HG03025 (cell line): ENCODE data around the gene B4GALT6.
"Not testable (repeated sequence)": the region's sequence is repeated elsewhere in the genome, so short reads cannot be mapped to it uniquely, and the experiment has no call there.

Experiments used
- ATAC-seq: cut with Tn5 transposase; IDR thresholded peaks from one replicate; pipeline ENCODE4 v1.9.1; 2021; ENCODE audit warnings: mild to moderate bottlenecking, moderate library complexity; ENCODE audit not compliant: unreplicated experiment, low FRiP score

The B4GALT6 gene, protein sequence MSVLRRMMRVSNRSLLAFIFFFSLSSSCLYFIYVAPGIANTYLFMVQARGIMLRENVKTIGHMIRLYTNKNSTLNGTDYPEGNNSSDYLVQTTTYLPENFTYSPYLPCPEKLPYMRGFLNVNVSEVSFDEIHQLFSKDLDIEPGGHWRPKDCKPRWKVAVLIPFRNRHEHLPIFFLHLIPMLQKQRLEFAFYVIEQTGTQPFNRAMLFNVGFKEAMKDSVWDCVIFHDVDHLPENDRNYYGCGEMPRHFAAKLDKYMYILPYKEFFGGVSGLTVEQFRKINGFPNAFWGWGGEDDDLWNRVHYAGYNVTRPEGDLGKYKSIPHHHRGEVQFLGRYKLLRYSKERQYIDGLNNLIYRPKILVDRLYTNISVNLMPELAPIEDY

DNA sequence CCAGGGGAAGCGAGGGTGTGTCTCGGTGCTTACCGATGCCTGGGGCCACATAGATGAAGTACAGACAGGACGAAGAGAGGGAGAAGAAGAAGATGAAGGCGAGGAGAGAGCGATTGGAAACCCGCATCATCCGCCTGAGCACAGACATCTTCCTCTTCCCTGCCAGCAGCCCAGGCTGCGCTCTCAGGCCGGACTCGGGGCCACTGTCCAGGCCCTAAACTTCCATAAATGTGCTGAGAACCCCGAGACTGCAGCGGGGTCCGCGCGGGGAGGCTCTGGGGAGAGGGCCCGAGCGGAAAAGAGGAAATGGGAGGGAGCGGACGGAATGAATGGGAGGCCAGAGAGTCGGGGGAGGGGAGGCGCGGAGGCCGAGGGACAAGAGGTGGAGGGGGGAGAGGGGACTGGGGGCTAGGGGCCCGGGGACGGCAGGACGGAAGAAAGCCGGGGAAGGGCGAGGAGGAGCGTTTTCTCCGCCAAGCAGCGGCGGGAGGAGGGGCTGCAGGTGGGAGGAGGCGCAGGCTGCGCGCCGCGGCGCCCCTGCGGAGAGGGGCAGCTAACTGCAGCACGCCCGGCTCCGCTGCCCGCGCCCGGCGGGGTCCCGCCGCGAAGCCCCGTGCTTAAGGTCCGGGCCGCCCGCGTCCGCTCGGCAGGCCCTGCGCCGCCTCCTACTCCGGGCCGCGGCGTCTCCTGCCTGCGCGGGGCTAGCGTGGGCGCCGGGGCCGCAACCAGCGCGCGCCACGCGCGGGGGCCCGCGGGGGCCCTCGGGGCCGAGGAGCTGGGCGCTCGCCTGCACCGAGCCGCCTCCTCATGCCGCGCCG lies at the start of gene B4GALT6:
TSS of gene B4GALT6 (minus strand) at position 303 of the 818 bp plus-strand sequence. CDS start at position 148, 155 bp downstream.
- peak; percentile 40 for ATAC-seq

DNA sequence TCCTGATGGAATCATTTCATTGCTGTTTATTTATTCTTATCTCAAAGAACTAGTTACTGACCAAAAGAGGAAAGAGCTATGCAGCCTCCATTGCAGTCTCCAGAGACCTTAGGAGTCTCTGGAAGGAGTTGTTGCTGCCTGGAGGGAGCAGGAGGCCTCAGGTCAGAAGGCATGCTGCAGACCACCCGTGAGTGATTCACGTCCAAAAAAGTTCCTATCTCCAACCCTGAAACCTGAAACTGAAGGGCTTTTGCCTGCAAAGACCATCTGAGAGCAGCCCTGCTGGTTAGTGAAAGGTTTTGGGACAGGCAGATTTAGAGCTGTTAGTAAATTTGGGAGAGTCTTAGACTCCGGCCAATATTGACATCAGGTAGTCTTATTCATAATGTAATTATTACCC lies 47.2 kb upstream of the B4GALT6 start:
- ATAC-seq: no peak

DNA sequence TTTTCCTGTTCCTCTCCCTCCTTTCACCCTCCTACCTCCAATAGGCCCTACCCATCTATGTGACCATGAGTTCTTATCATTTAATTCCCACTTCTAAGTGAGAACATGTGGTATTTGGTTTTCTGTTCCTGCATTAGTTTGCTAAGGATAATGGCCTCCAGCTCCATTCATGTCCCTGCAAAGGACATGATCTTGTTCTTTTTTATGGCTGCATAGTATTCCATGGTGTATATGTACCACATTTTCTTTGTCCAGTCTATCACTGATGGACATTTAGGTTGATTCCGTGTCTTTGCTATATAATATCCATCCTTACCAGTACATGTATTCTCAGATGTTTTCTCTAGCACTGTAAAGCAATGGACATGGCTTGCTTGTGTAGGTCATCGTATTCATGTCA lies 44.8 kb upstream of the B4GALT6 start:
- not testable (repeated sequence) for ATAC-seq

DNA sequence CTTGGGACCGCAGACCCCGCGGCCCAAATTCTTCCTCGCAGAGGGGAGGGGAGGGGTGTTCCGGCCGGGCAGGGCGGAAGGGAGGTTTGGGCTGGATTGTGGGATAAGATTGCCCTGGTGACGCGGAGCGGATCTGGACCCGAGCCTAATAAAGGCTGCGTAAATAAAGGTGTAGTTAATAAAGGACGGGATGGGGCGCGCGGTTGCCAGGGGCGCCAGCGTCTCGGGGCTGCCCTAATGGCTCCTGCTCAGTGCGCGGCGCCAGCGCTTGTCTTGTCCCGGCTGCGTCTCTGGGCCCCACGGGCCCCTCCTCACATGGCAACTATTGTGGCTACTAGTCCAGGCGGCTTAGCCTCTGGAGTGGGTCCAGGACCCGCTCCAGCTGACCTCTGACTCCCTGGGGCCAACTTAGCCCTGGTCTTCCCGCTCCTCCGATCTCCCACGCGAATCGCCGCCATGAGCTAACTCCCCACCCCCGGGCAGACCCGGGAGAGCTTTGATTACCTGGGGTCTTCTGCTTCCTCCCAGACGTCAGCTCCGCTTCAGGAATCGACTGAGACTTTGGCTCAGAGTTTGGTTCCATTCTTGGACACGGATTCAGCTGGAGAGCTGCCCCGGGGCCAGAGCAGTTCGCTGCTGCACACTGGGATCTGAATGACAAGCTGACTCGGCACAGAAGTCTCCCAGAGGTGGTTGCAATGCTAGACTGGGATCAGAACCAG lies 39.8 kb upstream of the B4GALT6 start:
- ATAC-seq: no peak

DNA sequence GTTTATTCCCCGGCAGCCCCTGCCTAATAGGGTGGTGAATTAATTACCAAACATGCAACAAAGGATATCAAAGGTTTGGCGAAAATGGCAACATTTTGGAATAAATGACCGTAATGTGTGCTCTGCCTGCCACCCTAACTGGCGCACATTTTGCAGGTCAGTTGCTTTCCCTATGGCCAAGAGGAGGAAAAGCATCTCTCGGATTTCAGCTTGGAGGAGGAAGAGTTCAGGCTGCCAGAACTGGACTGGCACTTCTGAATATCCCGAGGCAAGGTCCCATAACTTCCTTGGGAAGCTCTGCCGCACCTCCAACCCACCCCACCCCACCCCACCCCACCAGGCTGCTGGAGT lies 39.2 kb upstream of the B4GALT6 start:
- no peak for ATAC-seq

DNA sequence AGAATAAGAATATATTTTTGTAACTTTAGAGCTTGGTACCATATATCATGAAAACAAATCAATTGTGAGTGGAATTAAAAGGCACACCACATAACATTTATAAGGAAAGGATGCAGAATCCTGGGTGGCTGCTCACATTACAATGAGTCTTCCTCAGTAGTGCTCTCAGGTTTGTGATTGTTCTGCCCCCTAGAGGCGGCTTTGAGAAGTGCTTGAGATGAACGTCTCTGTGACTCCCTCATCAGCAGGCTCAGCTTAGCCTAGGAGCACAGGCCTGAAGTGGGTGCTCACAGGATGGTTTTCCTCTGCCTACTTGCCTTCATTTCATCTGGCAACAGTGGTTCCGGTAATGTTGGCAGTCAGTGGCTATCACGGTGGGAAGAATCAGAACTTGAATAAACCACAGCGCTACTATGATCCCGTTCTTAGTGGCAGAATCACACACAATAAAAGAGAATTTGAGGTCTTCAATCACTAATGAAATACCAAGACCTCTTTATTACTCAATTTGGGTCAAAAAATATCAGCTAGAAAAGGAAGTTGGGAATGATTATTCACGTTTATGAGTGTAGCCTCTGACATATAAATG lies 38.1 kb upstream of the B4GALT6 start:
- peak; percentile 92 for ATAC-seq

DNA sequence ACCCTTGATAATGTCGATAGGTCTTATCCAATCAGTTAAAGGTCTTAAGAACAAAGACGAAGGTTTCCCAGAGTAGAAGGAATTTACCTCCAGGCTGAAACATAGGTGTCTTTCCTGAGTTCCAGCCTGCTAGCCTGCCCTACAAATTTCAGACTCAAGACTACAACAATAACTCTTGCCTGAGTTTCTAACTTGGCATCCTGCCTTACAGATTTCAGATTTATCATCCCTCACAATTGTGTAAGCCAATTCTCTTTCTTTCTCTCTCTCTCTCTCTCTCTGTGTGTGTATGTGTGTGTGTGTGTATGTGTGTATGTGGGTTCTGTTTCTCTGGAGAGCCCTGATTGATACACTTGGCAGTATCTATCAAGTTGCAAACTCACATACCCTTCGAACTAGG lies 37.2 kb upstream of the B4GALT6 start:
- no peak for ATAC-seq

DNA sequence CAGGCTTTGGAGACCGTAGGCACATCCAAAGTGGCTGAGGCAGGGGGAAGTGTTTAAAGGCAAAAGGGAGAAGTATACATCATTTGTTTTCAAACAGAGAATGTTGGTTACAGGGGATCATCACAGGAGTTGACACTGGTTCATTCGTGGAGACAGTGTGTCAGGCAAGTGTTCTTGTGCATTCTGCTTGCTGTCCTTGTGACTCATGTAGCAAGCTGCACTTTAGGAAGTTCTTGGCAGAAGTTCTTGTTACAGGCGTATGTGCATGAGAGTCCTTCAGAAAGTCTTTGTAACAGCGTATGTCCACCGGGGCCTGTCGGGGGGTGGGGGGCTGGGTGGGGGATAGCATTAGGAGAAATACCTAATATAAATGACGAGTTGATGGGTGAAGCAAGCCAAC lies 36.5 kb upstream of the B4GALT6 start:
- no peak for ATAC-seq

DNA sequence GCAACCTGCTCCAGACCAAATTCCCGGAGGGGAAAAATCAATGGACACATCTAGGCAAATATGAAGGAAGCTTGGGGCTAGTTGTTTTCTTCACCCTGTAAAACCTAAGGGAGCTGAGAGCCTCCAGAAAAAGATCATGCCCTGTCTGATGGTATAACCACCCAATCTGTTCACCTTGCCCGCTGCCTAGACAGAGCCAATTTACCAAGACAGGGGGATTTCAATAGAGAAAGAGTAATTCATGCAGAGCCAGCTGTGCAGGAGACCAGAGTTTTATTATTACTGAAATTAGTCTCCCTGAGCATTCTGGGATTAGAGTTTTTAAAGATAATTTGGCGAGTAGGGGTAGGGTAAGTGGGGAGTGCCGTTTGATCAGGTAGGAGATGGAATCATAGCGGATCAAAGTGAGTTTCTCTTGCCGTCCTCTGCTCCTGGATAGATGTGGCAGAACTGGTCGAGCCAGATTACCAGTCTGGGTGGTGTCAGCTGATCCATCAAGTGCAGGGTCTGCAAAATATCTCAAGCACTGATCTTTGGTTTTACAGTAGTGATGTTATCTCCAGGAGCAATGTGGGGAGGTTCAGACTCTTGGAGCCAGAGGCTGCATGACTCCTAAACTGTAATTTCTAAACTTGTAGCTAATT lies 35.1 kb upstream of the B4GALT6 start:
- no peak for ATAC-seq

DNA sequence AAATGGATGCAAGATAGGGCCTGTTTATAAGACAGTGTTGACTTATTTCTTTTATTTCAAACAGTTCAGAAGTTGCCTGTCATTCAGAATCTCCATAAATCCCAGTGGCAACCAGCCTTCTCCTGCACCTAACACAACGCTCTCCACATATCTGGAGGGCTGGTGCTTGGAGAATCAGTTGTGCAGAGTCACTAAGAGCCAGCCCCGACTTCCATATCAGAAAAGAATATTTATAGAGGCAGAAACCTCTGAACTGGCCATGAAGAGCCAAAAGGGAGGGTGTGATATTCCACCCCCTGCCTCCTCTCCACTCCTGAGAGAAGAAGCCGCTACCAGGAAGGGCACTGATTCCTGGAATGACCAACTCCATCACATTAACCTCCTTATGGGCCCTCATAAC lies 34.0 kb upstream of the B4GALT6 start:
- no peak for ATAC-seq

DNA sequence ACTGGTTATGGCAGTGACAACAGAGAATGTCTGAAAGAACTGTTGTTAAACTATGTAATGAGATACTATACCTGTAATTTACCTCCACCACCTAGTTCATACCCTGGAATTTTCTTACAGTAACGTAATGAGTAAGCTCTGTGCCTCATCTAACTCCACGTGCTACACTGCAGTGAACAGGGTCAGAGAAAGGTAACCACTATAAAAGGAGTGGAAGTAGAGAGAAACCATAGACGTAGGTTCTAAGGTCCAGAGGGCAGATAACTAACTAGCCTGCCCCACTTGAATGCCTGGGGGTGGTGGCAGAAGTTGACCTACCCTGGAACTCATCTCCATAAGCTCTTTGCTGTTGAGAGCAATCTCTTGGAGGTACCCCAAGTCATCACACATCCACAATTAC lies 32.0 kb upstream of the B4GALT6 start:
- no peak for ATAC-seq

DNA sequence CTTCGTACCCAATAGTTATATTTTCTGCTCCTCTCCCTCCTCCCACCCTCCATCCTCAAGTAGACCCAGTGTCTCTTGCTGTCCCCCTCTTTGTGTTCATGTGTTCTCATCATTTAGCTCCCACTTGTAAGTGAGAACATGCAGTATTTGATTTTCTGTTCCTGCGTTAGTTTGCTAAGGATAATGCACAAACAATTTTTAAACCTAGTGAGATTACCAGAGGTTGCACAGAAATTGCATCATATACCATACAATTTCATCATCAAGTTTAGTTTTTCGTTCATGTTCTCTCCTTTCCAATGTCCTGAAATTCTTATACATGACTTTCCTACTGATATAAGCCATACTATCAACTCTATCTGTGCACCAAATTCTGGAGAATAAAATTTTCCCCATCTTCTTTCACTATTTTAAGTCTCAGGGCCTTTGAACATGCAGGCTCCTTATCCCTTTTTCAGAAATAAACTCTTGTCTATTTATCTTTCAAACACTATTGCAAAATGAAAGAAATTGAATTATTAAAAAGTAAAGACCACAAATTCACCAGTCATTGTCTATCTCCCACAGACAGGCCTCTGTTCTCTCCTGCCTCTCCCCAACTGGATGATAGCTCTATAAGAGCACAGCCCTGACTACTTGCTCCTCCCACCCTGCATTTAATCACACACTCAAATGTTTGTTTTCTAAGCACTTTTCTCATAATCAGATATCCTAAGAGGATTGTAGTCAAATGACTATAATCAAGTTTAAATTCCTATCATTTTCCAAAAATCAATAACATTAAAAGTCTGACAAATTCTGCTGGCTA lies 27.2 kb upstream of the B4GALT6 start:
- ATAC-seq: no peak

DNA sequence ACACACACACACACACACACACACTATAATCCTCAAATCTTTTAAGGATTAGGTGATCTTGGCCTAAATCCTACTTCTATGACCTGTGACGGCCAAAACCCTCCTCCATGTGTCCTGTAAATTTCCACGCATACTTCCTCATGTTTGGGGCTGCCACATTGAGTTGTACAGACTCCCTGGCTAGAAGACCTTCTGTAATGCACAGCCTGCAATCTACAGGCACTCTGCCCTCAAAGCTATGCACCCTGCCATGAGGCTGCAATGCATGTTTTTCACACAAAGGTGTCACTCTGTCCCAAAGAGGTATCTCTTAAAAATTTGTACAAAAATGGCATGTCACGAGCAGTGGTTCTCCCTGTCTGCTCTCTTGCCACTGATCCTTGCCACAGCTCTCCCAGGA lies 26.4 kb upstream of the B4GALT6 start:
- ATAC-seq: no peak

DNA sequence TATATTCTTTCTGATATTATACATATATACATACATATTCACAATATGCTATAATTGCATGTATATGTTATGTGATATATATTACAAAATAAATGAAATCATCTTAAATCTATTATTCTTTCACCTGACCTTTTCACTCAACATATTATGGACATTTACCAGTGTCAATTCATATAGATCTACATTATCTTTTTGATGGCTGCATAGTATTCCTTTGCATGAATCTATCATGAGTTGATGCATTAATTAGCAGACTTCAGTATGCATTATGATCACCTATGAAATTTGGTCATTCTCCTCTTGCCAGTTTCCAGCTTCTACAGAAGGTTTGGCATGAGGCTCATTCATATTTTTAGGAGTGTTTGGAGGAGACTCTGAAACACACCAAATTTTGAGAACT lies 23.4 kb upstream of the B4GALT6 start:
- ATAC-seq: no peak

DNA sequence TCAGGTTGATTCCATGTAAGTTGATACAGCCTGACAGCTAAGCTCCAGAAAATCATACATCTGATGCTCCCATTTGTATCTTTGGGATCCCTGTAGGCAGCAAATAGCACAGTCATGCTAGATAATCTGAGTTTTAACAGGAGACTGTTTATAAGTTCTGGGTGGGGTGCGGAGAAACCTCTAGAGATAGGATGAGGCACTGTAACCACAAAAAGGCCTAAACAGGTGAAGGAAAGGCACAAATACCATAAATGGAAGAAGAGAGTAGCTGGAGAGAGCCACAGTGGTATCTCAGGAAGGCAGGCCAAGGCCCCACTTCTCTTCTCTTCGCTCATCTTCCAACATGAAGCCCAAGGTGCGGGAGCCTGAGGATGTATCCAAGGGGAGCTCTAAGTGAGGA lies 18.1 kb upstream of the B4GALT6 start:
- no peak for ATAC-seq

DNA sequence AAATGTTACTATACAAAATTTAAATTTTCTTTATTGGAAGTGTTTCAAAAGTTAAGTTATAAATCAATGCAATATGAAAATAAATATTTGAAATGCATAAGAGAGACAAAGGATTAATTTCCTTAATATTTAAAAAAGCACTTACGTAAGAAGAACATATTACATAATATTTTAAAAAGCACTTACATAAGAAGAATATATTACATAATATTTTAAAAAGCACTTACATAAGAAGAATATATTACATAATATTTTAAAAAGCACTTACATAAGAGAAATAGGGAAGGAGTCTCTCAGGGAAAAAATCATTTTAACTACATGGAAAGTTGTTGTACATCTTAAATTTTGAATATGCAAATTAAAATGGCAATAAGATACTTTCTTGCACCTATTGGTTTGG lies 17.4 kb upstream of the B4GALT6 start:
- no peak for ATAC-seq

DNA sequence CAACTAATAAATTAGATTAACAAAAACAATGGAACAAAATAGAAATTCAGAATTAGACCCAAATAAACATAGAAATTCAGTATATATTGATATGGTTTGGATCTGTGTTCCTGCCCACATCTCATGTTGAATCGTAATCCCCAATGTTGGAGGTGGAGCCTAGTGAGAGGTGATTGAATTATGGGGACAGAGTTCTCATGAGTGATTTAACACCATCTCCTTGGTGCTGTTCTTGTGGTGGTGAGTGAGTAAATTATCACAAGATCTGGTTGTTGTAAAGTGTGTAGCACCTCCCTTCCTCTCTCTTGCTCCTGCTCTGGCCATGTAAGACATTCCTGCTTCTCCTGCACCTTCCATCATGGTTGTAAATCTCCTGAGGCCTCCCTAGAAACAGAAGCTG lies 16.6 kb upstream of the B4GALT6 start:
- no peak for ATAC-seq

DNA sequence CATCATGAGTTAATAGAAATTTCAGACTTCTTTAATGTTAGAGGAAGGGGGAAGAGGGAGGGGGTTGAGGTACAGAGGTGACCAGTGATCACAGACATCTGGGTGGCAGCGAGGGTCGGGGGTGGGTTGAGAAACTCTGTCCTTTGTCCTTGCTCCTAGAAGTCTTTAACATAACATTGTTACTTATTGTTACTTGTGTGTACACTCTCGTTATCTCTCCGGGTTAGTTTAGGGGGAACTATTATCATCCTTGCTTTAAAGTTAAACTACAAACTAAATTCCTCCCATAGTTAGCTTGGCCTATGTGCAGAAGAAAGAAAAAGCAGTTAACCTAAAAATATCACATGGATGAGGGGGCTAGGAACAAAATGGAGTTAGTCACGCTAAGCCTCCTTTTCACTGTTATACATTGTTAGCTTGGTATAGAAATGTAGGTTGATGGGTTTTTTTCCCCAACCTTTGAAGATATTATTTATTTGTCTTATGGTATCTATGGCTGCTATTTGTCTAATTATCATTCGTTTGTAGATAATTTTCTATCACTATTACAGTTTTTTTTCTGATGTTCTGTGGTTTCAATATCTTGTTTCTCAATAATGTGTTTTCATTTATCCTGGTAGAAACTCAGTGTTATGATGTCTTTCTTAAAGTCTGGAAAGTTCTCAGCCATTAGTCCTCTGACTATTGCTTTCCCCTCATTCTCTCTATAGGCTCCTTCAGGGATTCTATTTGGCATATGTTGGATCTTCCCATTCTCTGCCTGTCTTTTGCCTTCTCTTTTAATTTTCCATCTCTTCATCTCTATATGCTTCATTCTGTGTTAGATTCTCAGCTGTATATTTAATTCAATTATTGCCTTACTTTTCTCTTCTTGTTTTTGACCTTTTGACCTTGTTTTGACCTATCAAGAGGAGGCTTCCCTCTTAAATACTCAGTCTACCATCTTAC lies 13.2 kb upstream of the B4GALT6 start:
- no peak for ATAC-seq

DNA sequence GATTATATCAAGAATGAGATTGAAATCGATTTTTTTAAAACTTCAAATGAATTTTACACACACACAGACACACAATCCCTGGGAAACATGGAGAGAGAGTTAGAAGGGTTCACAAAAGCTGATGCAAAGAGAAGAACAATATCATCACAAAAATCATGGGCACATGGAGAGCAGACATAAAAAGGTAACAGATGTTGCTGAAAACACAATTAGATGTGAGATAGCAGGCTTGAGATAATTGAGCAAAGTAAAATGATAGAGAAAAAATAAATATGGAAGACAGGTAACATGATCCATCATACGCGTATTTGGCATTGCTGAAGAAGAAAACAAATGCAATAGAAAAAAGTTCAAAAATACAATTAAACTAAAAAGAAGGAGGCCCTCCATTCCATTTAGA lies 11.6 kb upstream of the B4GALT6 start:
- ATAC-seq: no peak
